ENCODE results near the gene DGKD. TPM values are rescaled to one million over a fixed set of nuclear protein-coding genes. Genes with fewer than 3 reads are reported as not detected.

DGKD gene
- total and polyA plus RNA-seq, 12 donors: 6.8 to 43.8 (median 16.5) TPM

GRCh38 chr2:233314180-233314925, 39.9 kb upstream of the DGKD start:
- Histone ChIP-seq H3K4me1 (replicated peaks in 1 of 2) (no peaks in the 10 kb centered on the region), H3K9me3 (replicated peaks in 1 of 3) (no peaks in the 10 kb centered on the region), H3K27me3 (no peaks in the 10 kb centered on the region), H3K4me3 (no peak overlapping the region), H3K27ac (no peak overlapping the region), H3K36me3 (replicated peaks in 1 of 2) (no peaks in the 10 kb centered on the region)
- DNase-seq: no peak
- intact Hi-C loops (cut with DNase I): no loop called here
- 88 to 96% (median 93%) methylated on average over 17 to 20 of the region's 20 CpGs for WGBS, 4 donors
- no peak for TF ChIP-seq POLR2A (IDR thresholded peaks at IDR 0.05)
- TF ChIP-seq, protein P1, sequence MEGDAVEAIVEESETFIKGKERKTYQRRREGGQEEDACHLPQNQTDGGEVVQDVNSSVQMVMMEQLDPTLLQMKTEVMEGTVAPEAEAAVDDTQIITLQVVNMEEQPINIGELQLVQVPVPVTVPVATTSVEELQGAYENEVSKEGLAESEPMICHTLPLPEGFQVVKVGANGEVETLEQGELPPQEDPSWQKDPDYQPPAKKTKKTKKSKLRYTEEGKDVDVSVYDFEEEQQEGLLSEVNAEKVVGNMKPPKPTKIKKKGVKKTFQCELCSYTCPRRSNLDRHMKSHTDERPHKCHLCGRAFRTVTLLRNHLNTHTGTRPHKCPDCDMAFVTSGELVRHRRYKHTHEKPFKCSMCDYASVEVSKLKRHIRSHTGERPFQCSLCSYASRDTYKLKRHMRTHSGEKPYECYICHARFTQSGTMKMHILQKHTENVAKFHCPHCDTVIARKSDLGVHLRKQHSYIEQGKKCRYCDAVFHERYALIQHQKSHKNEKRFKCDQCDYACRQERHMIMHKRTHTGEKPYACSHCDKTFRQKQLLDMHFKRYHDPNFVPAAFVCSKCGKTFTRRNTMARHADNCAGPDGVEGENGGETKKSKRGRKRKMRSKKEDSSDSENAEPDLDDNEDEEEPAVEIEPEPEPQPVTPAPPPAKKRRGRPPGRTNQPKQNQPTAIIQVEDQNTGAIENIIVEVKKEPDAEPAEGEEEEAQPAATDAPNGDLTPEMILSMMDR (IDR thresholded peaks at IDR 0.05): no peak

DNA sequence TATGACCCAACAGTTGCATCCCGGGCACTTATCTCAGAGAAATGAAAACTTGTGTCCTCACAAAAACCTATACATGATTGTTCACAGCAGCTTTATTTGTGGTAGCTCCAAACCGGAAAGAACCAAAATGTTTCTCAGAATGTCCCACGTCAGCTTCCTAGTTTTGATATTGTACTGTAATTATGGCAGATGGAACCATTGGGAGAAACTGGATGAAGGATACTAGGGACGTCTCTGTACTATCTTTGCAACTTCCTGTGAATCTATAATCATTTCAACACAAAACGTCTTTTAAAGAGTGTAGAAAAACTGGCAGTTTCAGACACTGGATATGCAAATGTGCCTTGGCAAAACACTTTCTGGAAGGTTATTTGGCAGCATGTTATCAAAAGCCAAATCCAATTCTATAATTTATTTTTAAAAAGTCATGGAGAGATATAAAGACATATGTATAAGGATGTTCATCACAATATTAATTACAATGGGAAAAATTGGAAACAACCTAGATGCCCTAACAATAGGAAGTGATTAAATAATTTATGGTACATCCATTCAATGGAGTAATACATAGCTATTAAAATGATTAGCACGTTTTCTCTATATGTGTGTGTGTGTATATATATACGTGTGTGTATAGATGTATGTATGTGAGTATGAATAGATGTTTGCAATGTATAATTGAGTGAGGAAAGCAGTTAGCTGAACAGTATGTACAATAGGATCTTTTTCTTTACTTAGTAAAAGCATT, 36.9 kb upstream of the DGKD start:
- Histone ChIP-seq H3K4me1 (replicated peaks in 1 of 2) (no peaks in the 10 kb centered on the region), H3K27me3 (no peaks in the 10 kb centered on the region), H3K27ac (no peak overlapping the region), H3K36me3 (replicated peaks in 1 of 2) (no peaks in the 10 kb centered on the region), H3K9me3 (replicated peaks in 1 of 3) (no peaks in the 10 kb centered on the region), H3K4me3 (no peak overlapping the region)
- intact Hi-C loops (cut with DNase I): no loop called here
- no peak for DNase-seq
- 66 to 77% (median 70%) methylated on average over 6 to 7 of the region's 7 CpGs for WGBS, 4 donors
- TF ChIP-seq, protein P1 (IDR thresholded peaks at IDR 0.05): no peak
- TF ChIP-seq POLR2A (IDR thresholded peaks at IDR 0.05): no peak

- Histone ChIP-seq H3K9me3 (replicated peaks in 1 of 3) (no peaks in the 10 kb centered on the region), H3K4me3 (no peak overlapping the region), H3K27me3 (no peaks in the 10 kb centered on the region), H3K27ac (no peak overlapping the region), H3K36me3 (replicated peaks in 1 of 2) (no peaks in the 10 kb centered on the region), H3K4me1 (replicated peaks in 1 of 2) (no peaks in the 10 kb centered on the region)
- intact Hi-C loops (cut with DNase I): no loop called here
- no peak for DNase-seq
- WGBS, 4 donors: 67 to 77% (median 74%) methylated on average over 5 of the region's 5 CpGs
- TF ChIP-seq, protein P1 (IDR thresholded peaks at IDR 0.05): no peak
- TF ChIP-seq POLR2A (IDR thresholded peaks at IDR 0.05): no peak
Observed at GRCh38 chr2:233319256-233319655, 35.0 kb upstream of the DGKD start.

- H3K27me3 ChIP-seq: no peaks in the 10 kb centered on the region
- H3K9me3 ChIP-seq (replicated peaks in 1 of 3): no peaks in the 10 kb centered on the region
- intact Hi-C loops (cut with DNase I): no loop called here
- H3K4me1 ChIP-seq (replicated peaks in 1 of 2): no peaks in the 10 kb centered on the region
- DNase-seq: no peak
- 88 to 93% (median 92%) methylated on average over 15 to 17 of the region's 17 CpGs for WGBS, 4 donors
- TF ChIP-seq, protein P1 (IDR thresholded peaks at IDR 0.05): no peak
- no peak for TF ChIP-seq POLR2A (IDR thresholded peaks at IDR 0.05)
- H3K4me3 ChIP-seq: no peak overlapping the region
- no peak overlapping the region for H3K27ac ChIP-seq
- H3K36me3 ChIP-seq (replicated peaks in 1 of 2): no peaks in the 10 kb centered on the region
Observed at GRCh38 chr2:233320470-233320869, 33.8 kb upstream of the DGKD start.
